HCT116 (cell line): Measurements from ENCODE around the gene ACOT12. TPM values are rescaled to one million over a fixed set of nuclear protein-coding genes. Genes with fewer than 3 reads are reported as not detected.

Source experiments
- ATAC-seq: fragments of 200-7000 bp; cut with Tn5 transposase; 2 replicates; pipeline ENCODE4 v1.9.1; 2020; ENCODE audit warnings: mild to moderate bottlenecking, moderate library complexity
- BruUV-seq: library from RNA; stranded (reverse); fragments of 400-500 nt; replicated peaks from 2 replicates; lab custom pipeline; 2021; lab: Mats Ljungman, UMichigan
- CTCF ChIA-PET: fragments of 300-600 bp; sonication (Branson Sonifier 250); formaldehyde crosslinking; loops from one replicate; lab custom pipeline; 2021; ENCODE audit warnings: antibody characterized with exemption; lab: Charles Lee
- POLR2A ChIA-PET: fragments of 300-600, 350-600 bp; sonication (Branson Sonifier 250); formaldehyde crosslinking; loops from one replicate; lab custom pipeline; 2021; ENCODE audit warnings: antibody characterized with exemption; lab: Charles Lee
- RAD21 ChIA-PET, 2 experiments: fragments of 300-600 bp; sonication (Branson Sonifier 250); formaldehyde crosslinking; loops; one replicate each; lab custom pipeline; 2023; ENCODE audit warnings: low total read pairs in 2 of 2; ENCODE audit not compliant: uncharacterized antibody in 2 of 2, unreplicated experiment in 2 of 2, low non-redundant PET in 1 of 2; lab: Charles Lee
- DNase-seq: peaks from one replicate; pipeline ENCODE4 v3.0.0-alpha.2; 2010; ENCODE audit warnings: low read depth, low spot score
- H2AFZ ChIP-seq: fragments of 200-600 bp; shearing (Covaris generic), sonication (generic); 2 replicates; pipeline ENCODE4 v1.6.1; 2017; ENCODE audit warnings: low read depth, mixed run types, mixed read lengths, antibody characterized with exemption, low read length; ENCODE audit not compliant: poor library complexity, severe bottlenecking
- H3K27ac ChIP-seq: 2 replicates; pipeline ENCODE4 v1.5.1; 2012; ENCODE audit warnings: low read depth, low read length
- H3K27me3 ChIP-seq: fragments of 200-600 bp; sonication (generic); 2 replicates; pipeline ENCODE4 v1.6.1; 2016; ENCODE audit warnings: mixed run types, low read length, mixed read lengths; ENCODE audit not compliant: insufficient read depth
- H3K36me3 ChIP-seq, 2 experiments: fragments of 200-500 bp in 1 of 2; fragments of 200-600 bp in 1 of 2; sonication (Bioruptor generic) in 1 of 2; sonication (generic) in 1 of 2; 2 replicates each; pipeline versions ENCODE4 v1.5.1 to v1.6.1; 2014 to 2016; ENCODE audit warnings: low read length in 2 of 2, inconsistent platforms in 1 of 2, mixed read lengths in 1 of 2, mixed run types in 1 of 2; ENCODE audit not compliant: insufficient read depth in 2 of 2, control insufficient read depth in 1 of 2
- H3K4me1 ChIP-seq, 2 experiments: fragments of 200-600 bp in 1 of 2; sonication (generic) in 1 of 2; 2 replicates each; pipeline versions ENCODE4 v1.5.1 to v1.6.1; 2012 to 2017; ENCODE audit warnings: low read length in 2 of 2, inconsistent platforms in 1 of 2, mild to moderate bottlenecking in 1 of 2, mixed read lengths in 1 of 2, mixed run types in 1 of 2, moderate library complexity in 1 of 2; ENCODE audit not compliant: insufficient read depth in 2 of 2, control insufficient read depth in 1 of 2
- H3K4me2 ChIP-seq: fragments of 200-600 bp; sonication (generic); 2 replicates; pipeline ENCODE4 v1.6.1; 2017; ENCODE audit warnings: mixed run types, low read length, mixed read lengths
- H3K4me3 ChIP-seq, 2 experiments: fragments of 200-600 bp in 1 of 2; sonication (generic) in 1 of 2; replicated peaks in 1 of 2; 2 replicates each; pipeline ENCODE4 v1.5.1; 2011 to 2016; ENCODE audit warnings: low read length in 2 of 2, control low read depth in 1 of 2, low read depth in 1 of 2, mild to moderate bottlenecking in 1 of 2, mixed read lengths in 1 of 2, mixed run types in 1 of 2
- H3K79me2 ChIP-seq: fragments of 200-600 bp; sonication (generic); 2 replicates; pipeline ENCODE4 v1.6.1; 2017; ENCODE audit warnings: mild to moderate bottlenecking, mixed run types, low read length, moderate library complexity, mixed read lengths; ENCODE audit not compliant: insufficient read depth
- H3K9ac ChIP-seq: fragments of 200-600 bp; sonication (generic); 2 replicates; pipeline ENCODE4 v1.6.1; 2016; ENCODE audit warnings: low read length, mixed read lengths
- H3K9me2 ChIP-seq: fragments of 200-600 bp; sonication (generic), shearing (Covaris generic); 2 replicates; pipeline ENCODE4 v1.6.1; 2017; ENCODE audit warnings: mixed run types, mild to moderate bottlenecking, moderate library complexity; ENCODE audit not compliant: insufficient read depth
- H3K9me3 ChIP-seq, 2 experiments: fragments of 200-500 bp in 1 of 2; fragments of 200-600 bp in 1 of 2; sonication (Bioruptor generic) in 1 of 2; sonication (generic) in 1 of 2; 2 replicates each; pipeline ENCODE4 v1.6.1; 2014 to 2017; ENCODE audit warnings: low read length in 2 of 2, mixed read lengths in 2 of 2, inconsistent platforms in 1 of 2, low read depth in 1 of 2, mild to moderate bottlenecking in 1 of 2, mixed run types in 1 of 2, moderate library complexity in 1 of 2; ENCODE audit not compliant: control insufficient read depth in 1 of 2, insufficient read depth in 1 of 2
- H4K20me1 ChIP-seq: fragments of 200-600 bp; sonication (generic), shearing (Covaris generic); 2 replicates; pipeline ENCODE4 v1.6.1; 2017; ENCODE audit warnings: mixed run types, mild to moderate bottlenecking, moderate library complexity; ENCODE audit not compliant: insufficient read depth
- ATF3 ChIP-seq: IDR thresholded peaks from 2 replicates; pipeline ENCODE4 v1.6.1; 2012
- CBX3 ChIP-seq: IDR thresholded peaks from 2 replicates; pipeline ENCODE4 v1.6.1; 2012; ENCODE audit warnings: low read depth
- CEBPB ChIP-seq: IDR thresholded peaks from 2 replicates; pipeline ENCODE4 v1.6.1; 2012; ENCODE audit warnings: low read depth
- EGR1 ChIP-seq: IDR thresholded peaks from 2 replicates; pipeline ENCODE4 v1.6.1; 2012; ENCODE audit warnings: low read depth
- ELF1 ChIP-seq: IDR thresholded peaks from 2 replicates; pipeline ENCODE4 v1.6.1; 2012; ENCODE audit warnings: low read depth, borderline replicate concordance
- EZH2phosphoT487 ChIP-seq: fragments of 200-600 bp; IDR thresholded peaks from 2 replicates; pipeline ENCODE4 v1.6.1; 2018; ENCODE audit warnings: antibody characterized with exemption, borderline replicate concordance
- JUND ChIP-seq: IDR thresholded peaks from 2 replicates; pipeline ENCODE4 v1.6.1; 2012
- POLR2A ChIP-seq: IDR thresholded peaks from 2 replicates; pipeline ENCODE4 v1.7.0; 2011; ENCODE audit warnings: borderline replicate concordance; ENCODE audit not compliant: insufficient read depth, insufficient read length; ENCODE audit errors: extremely low read depth
- POLR2AphosphoS5 ChIP-seq: IDR thresholded peaks from 2 replicates; pipeline ENCODE4 v1.6.1; 2011; ENCODE audit warnings: mild to moderate bottlenecking, low read depth, low read length, moderate library complexity
- RAD21 ChIP-seq: IDR thresholded peaks from 2 replicates; pipeline ENCODE4 v1.6.1; 2012; ENCODE audit warnings: low read depth, mild to moderate bottlenecking
- REST ChIP-seq: IDR thresholded peaks from 2 replicates; pipeline ENCODE4 v1.6.1; 2012; ENCODE audit warnings: low read depth
- SIN3A ChIP-seq: IDR thresholded peaks from 2 replicates; pipeline ENCODE4 v1.6.1; 2012; ENCODE audit warnings: low read depth
- SP1 ChIP-seq: IDR thresholded peaks from 2 replicates; pipeline ENCODE4 v1.6.1; 2012; ENCODE audit warnings: low read depth
- TCF7L2 ChIP-seq: IDR thresholded peaks from 2 replicates; pipeline ENCODE4 v1.7.0; 2011; ENCODE audit warnings: borderline replicate concordance, inconsistent platforms; ENCODE audit not compliant: insufficient read depth, insufficient read length; ENCODE audit errors: extremely low read depth
- YY1 ChIP-seq: IDR thresholded peaks from 2 replicates; pipeline ENCODE4 v1.6.1; 2011; ENCODE audit warnings: low read length, low read depth, moderate library complexity, mild to moderate bottlenecking; ENCODE audit not compliant: insufficient replicate concordance; ENCODE audit errors: extremely low read depth
- ZFX ChIP-seq: fragments of 450-650 bp; IDR thresholded peaks from 2 replicates; pipeline ENCODE4 v1.6.1; 2017
- ZNF274 ChIP-seq: fragments of 200-500 bp; sonication (Bioruptor generic); IDR thresholded peaks from 2 replicates; pipeline ENCODE4 v1.6.1; 2014; ENCODE audit warnings: mild to moderate bottlenecking, low read depth, low read length, inconsistent platforms
- intact Hi-C: fragments of 100-400 bp; cut with micrococcal nuclease; formaldehyde crosslinking; loops from 2 replicates; pipeline ENCODE4 v1.10.0; 2022
- total RNA-seq: library from RNA; stranded (reverse); gene quantifications from one replicate; pipeline ENCODE4 v1.2.1, GENCODE V29; 2021; ENCODE audit not compliant: unreplicated experiment

ACOT12 gene
- total RNA-seq, 1 experiment from 2014 or later, result not detected

- TF ChIP-seq RAD21, result no peak
- no peak for TF ChIP-seq POLR2A
- TF ChIP-seq YY1, result no peak
- TF ChIP-seq JUND, result no peak
- no peak for TF ChIP-seq SP1
- no peak for TF ChIP-seq ELF1
- TF ChIP-seq EZH2phosphoT487, result no peak
- no peak for TF ChIP-seq TCF7L2
- Histone ChIP-seq H3K9me2 (no peaks in the 10 kb centered on the region), H3K4me2 (no peak overlapping the region), H3K9ac (no peak overlapping the region), H2AFZ (no peak overlapping the region), H3K9me3 (no peaks in the 10 kb centered on the region), H4K20me1 (no peaks in the 10 kb centered on the region), H3K27me3 (no peaks in the 10 kb centered on the region), H3K4me1 (no peaks in the 10 kb centered on the region), H3K4me3 (no peak overlapping the region), H3K79me2 (no peaks in the 10 kb centered on the region), H3K36me3 (no peaks in the 10 kb centered on the region), H3K27ac (no peak overlapping the region)
- CTCF ChIA-PET, result no interaction called here
- no TSS peak for BruUV-seq
- ATAC-seq, result no peak
- intact Hi-C loops, result loop anchor here (5.0 kb wide), 2 partner anchors 317 to 422 kb away; no protein-coding TSS in a partner anchor
- POLR2A ChIA-PET, result no interaction called here
- RAD21 ChIA-PET, result no interaction called here
- DNase-seq, result no peak
These were observed 36.1 kb upstream of the ACOT12 start for GRCh38 chr5:81429985-81430384.

GRCh38 chr5:81429363-81429762, 35.4 kb upstream of the ACOT12 start:
- no peak for DNase-seq
- Histone ChIP-seq H3K4me2 (no peak overlapping the region), H3K9me3 (no peaks in the 10 kb centered on the region), H3K36me3 (no peaks in the 10 kb centered on the region), H3K27ac (no peak overlapping the region), H3K4me3 (no peak overlapping the region), H3K9ac (no peak overlapping the region), H3K79me2 (no peaks in the 10 kb centered on the region), H2AFZ (no peak overlapping the region), H3K4me1 (no peaks in the 10 kb centered on the region), H3K27me3 (no peaks in the 10 kb centered on the region), H4K20me1 (no peaks in the 10 kb centered on the region), H3K9me2 (no peaks in the 10 kb centered on the region)
- no peak for TF ChIP-seq REST
- no peak for TF ChIP-seq ZNF274
- no peak for TF ChIP-seq POLR2AphosphoS5
- no peak for TF ChIP-seq ATF3
- TF ChIP-seq ELF1, result no peak
- no peak for TF ChIP-seq CBX3
- TF ChIP-seq CEBPB, result no peak
- no peak for TF ChIP-seq JUND
- no peak for TF ChIP-seq SP1
- no peak for TF ChIP-seq EGR1
- TF ChIP-seq ZFX, result no peak
- no peak for TF ChIP-seq RAD21
- TF ChIP-seq EZH2phosphoT487, result no peak
- TF ChIP-seq SIN3A, result no peak
- ChIA-PET CTCF (no interaction called here), POLR2A (no interaction called here), RAD21 (no interaction called here)
- intact Hi-C loops, result loop anchor here (5.0 kb wide), 2 partner anchors 318 to 423 kb away; no protein-coding TSS in a partner anchor
- ATAC-seq, result no peak
- BruUV-seq, result no TSS peak
